ENCODE measurements around the gene GPC3.

GPC3 gene

DNA sequence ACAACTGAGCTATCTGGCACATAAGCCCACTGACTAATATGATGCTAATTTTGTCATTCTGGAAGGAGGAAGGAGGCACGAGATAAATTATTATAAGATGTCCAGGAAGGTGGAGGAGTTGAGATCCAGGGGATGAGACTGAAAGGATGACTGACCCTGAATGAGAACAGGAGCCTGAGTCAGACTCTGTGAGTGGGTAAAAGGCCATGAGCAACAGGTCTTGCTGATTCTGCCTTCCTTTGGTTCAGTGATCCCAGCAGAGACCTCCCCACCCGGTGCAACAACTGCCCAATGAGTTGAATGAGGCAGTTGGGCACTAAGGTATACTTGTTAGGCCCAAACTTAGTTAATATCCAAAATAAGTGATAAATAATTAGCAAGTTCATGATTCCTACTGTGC is 332.0 kb downstream of the GPC3 start:
- H3K4me3 ChIP-seq (ENCODE audit: low read depth, low read length) = no peak overlapping the region
- no peak for DNase-seq (ENCODE audit: low read depth)
- no peak for TF ChIP-seq CTCF (IDR thresholded peaks at IDR 0.05; ENCODE audit: low read depth, low read length, missing control alignments)

DNA sequence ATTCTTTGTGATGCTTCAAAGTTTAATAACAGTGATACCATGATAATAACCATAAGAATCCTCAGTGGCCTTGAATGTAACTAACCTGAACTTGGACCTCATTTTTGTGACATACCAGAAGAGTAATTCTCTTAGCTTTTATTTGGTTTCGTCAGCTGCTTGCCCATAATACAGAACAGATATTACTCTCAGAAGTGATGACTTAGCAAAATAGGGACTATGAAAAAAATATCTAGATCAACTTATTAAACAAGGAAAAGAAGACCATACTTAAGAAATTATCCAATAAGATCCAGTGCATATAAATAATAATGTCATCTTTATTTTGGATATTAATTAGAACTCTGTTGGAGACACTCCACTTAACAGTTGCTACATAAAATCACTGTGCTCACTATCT is 333.2 kb downstream of the GPC3 start:
- TF ChIP-seq CTCF (IDR thresholded peaks at IDR 0.05; ENCODE audit: low read depth, low read length, missing control alignments) = no peak
- no peak for DNase-seq (ENCODE audit: low read depth)
- no peak overlapping the region for H3K4me3 ChIP-seq (ENCODE audit: low read depth, low read length)

GRCh38 chrX:133650239-133650638 is 335.2 kb downstream of the GPC3 start:
- H3K4me3 ChIP-seq (ENCODE audit: low read depth, low read length) = no peak overlapping the region
- no peak for TF ChIP-seq CTCF (IDR thresholded peaks at IDR 0.05; ENCODE audit: low read depth, low read length, missing control alignments)
- no peak for DNase-seq (ENCODE audit: low read depth)

DNA sequence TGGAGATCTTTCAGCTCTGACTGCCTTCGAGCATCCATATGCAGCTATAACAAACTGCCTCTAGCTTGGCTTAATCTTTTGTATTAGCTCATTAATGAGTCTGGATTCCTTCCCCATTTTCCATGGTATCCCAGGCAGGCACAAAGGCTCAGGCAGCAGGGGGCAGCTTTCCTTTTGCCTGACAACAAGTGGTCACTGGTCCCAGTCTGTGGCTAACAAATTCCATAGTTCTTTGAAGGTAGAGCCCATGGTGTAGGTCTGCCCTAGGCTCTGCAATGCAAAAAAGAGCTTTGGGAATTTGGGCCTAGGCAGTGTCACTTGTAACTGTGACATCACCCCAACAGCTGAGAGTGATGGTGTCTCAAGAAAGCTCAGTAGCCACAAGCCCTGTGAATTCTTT is 335.7 kb downstream of the GPC3 start:
- no peak for DNase-seq (ENCODE audit: low read depth)

DNA sequence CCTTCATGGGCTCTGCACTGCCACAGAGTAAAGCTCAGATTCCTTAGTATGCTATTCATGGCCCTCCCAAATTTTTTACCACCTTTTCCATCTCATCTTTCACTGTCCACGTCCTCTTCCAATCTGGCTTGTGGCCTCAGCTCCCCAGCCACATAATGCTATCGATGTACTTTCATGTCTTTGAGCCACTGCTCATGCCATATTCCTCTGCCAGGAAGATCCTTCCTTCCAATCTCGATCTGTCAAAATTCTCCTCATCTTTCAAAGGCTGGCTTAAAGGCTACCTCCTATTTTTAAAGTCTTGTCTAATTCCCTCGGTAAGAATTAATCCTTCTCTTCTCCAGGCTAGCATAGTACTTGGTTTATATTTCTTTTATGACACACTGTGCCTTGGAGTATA is 336.8 kb downstream of the GPC3 start:
- no peak for TF ChIP-seq CTCF (IDR thresholded peaks at IDR 0.05; ENCODE audit: low read depth, low read length, missing control alignments)
- H3K4me3 ChIP-seq (ENCODE audit: low read depth, low read length) = no peak overlapping the region
- DNase-seq (ENCODE audit: low read depth) = no peak

More for the DNA sequence above, 335.7 kb downstream of the GPC3 start:
- TF ChIP-seq CTCF (IDR thresholded peaks at IDR 0.05; ENCODE audit: low read depth, low read length, missing control alignments) = no peak
- H3K4me3 ChIP-seq (ENCODE audit: low read depth, low read length) = no peak overlapping the region

- no peak overlapping the region for H3K4me3 ChIP-seq (ENCODE audit: low read depth, low read length)
- TF ChIP-seq CTCF (IDR thresholded peaks at IDR 0.05; ENCODE audit: low read depth, low read length, missing control alignments) = no peak
- no peak for DNase-seq (ENCODE audit: low read depth)
These were observed 338.7 kb downstream of the GPC3 start for GRCh38 chrX:133646719-133647116.

DNA sequence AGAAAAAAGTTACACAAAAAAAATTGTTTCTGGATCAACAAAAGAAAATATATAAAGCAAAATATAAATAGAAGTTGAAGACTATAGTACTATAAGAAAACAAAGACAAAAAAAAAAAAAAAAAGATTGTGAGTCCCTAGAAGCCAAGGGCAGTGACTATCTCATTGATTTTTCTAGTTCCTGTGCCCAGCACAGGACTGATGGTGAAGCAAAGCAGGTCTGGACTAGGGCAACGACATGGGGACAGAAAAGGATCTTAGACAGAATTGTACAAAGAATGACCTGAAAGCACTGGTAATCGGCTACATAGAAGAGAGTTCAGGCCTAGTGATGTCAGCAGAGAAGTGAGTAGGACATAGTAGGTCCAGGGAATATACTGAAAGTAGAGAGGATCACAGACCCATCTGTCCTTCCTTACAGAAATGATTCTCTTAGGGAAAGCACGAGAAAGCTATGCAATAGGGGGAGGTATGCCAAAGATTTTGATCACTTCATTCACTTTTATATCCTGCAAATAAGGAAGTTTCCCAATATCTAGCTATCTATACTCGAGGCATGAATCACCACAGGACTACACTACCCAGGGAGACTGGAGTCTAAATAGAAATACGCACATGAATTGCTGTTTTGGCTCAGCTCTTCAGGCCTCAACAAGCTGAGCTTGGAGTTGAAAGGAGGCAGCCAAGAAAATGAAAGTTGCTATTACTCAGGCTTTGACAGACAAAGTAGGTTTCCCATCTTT is 339.2 kb downstream of the GPC3 start:
- H3K4me3 ChIP-seq (ENCODE audit: low read depth, low read length) = no peak overlapping the region
- TF ChIP-seq CTCF (IDR thresholded peaks at IDR 0.05; ENCODE audit: low read depth, low read length, missing control alignments) = no peak
- no peak for DNase-seq (ENCODE audit: low read depth)
